Stimulated activated CD4-positive, alpha-beta T cell treated with anti-CD3 and anti-CD28 coated beads, Interleukin-2, amount 100 ng/mL, for 24 hours (primary cell): ENCODE measurements around the gene TSR3.
A peak's percentile ranks its signal among the peaks of the same experiment; 100 is the strongest.

Experiments
- DNase-seq, 2 donors: peaks; one replicate each; pipeline ENCODE4 v3.0.0-alpha.2; 2020

TSR3 gene

DNA sequence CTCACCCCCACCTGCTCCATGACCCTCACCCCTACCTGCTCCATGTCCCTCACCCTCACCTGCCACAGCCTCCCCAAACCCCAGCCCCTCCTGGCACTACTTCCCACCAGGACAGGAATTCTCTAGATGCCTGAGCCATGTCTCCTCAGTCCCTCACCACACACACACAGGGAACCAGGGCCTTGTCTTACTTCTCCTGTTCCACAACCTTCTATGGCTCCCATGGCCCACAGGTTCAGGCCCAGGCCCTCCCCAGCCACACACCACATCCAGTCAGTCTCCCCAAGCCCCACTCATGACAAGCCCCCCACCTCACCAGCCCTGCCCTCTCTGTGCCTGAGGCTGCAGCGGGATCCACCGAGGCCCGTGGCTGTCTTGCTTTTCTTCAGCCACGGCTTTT lies 45.3 kb downstream of the TSR3 start:
- DNase-seq: no peak

GRCh38 chr16:1305823-1306222 lies 45.9 kb downstream of the TSR3 start:
- no peak for DNase-seq

DNA sequence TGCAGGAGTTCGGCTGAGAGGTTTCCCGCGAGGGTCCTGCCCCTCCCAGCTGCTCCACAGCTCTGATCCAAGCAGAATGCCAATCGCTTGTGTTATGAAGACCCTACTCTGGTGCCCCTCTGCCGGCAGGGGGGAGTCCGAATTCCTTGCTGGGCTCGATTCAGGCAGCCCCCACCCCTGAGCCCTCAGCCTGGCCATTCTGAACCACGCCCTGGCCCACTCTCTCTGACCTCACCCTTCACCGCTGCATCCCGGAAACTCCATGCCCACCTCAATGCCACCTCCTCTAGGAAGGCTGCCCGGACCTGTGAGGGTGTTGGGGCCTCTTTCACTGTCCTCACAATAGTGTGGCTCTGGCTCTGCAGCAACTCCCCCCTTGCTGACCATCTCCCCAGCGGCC lies 50.1 kb downstream of the TSR3 start:
- DNase-seq: no peak

DNA sequence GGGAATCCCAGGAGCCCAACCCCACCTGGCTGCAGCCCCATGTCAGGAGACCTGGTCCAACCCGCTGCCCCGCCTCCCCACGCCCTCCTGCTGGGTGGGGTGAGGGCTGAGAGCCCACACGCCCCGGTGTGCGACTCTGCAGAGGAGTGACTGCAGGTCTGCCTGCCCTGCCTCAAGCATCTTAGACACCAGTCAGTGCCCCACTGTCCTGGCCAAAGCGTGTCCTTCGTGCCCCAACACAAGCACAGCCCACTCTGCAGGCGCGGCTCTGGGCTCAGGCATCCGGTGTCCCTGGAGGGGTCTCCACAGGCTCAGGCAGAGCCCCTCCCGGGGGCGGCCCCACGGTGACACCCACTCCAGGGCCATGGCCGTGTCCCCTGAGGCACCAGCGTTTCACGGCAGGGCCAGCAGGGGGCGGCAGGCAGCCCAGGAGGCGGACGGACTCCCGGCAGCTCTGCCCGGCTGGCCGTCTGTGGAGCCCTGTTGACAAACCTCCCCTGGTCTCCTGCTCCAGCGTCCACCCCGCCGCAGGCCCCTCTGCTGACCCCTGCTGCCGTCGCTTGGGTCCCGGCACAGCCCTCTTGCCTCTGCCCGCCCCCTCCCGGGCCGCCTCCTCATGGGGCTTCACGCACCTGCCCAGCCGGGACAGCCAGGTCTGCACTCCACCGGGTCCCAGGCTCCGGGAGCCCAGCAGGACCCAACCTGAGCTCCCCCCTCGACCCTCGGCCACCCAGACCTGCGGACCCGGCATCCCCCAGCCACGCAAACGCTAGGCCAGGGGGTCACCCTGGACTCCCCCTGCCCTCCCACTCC lies 50.8 kb downstream of the TSR3 start:
- DNase-seq: peak; percentile 81 to 84

DNA sequence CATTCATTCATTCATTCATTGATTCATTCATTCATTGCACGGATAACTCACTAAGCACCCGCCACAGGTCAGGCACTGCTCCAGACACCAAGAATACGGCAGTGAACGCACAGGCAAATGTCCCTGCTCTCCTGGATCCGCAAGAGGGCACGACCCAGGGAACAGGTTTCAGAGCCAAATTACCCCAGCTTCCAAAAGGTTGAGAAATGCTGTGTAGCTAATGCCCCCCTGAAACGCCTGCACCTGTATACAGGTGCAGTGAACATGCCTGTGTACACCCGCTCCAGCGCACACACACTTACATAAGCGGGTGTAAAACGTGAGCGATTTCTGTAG lies 51.8 kb downstream of the TSR3 start:
- no peak for DNase-seq
